H1 (cell line): ENCODE results near the gene CTNNBL1. TPM values are rescaled to one million over a fixed set of nuclear protein-coding genes. Genes with fewer than 3 reads are reported as not detected.

Experiments
- CBX5 ChIP-seq: fragments of 300-800, 300-1000 bp; sonication (generic); IDR thresholded peaks from 2 replicates; pipeline ENCODE4 v1.7.1; 2016; ENCODE audit warnings: antibody characterized with exemption, low read length, low read depth
- HDAC2 ChIP-seq, 2 experiments: fragments of 300-600 bp in 1 of 2; sonication (generic) in 1 of 2; IDR thresholded peaks; 2 replicates each; pipeline ENCODE4 v1.6.1; 2011 to 2012; ENCODE audit warnings: low read depth in 2 of 2, low read length in 2 of 2, mild to moderate bottlenecking in 2 of 2, moderate library complexity in 2 of 2, borderline replicate concordance in 1 of 2, inconsistent platforms in 1 of 2
- SP1 ChIP-seq: IDR thresholded peaks from 2 replicates; pipeline ENCODE4 v1.6.1; 2011; ENCODE audit warnings: low read depth, low read length
- TAF7 ChIP-seq: optimal IDR thresholded peaks from 2 replicates; pipeline ENCODE3; 2011; ENCODE audit warnings: low read depth, mild to moderate bottlenecking, inconsistent platforms, low read length, moderate library complexity, borderline replicate concordance
- polyA plus RNA-seq, 7 experiments: library from polyadenylated mRNA; depleted of rRNA in 3 of 7; stranded (reverse) in 5 of 7; unstranded in 2 of 7; fragments of >200 nt in 5 of 7; fragments of 200-250 nt in 2 of 7; gene quantifications; 1 replicate in 5 of 7; 2 replicates in 1 of 7; 4 replicates in 1 of 7; pipeline versions ENCODE4 v1.2.1 to v1.2.3, GENCODE V29; 2011 to 2013; ENCODE audit warnings: missing spikeins in 2 of 7, mixed read lengths in 2 of 7
- total RNA-seq: library from RNA; stranded (reverse); fragmentation: NEBNext Ultra II Directional; extraction: Animal tissue kit (Norgen Biotek cat#: 25700); gene quantifications from 2 replicates; pipeline ENCODE4 v1.2.1, GENCODE V29; 2021

Gene CTNNBL1
- total and polyA plus RNA-seq, 2 of the 8 experiments (the other 6 are each of a cell fraction or from before 2014, with no cell fraction given), result 19.6 to 81.6 TPM

GRCh38 chr20:37693242-37693634 is 592 bp upstream of the CTNNBL1 start (continued):
- no peak for TF ChIP-seq TAF7
- no peak for TF ChIP-seq CBX5
- TF ChIP-seq HDAC2 (IDR thresholded peaks at IDR 0.05; ENCODE audit: borderline replicate concordance in 1 of 2, low read depth in 2 of 2, low read length in 2 of 2), result no peak
- TF ChIP-seq SP1, result no peak
